IPS-NIHi7 (cell line): ENCODE measurements around the gene UGDH.
"Not testable (repeated sequence)": the region's sequence is repeated elsewhere in the genome, so short reads cannot be mapped to it uniquely, and the experiment has no call there.

ENCODE experiments used
- DNase-seq: peaks from one replicate; pipeline ENCODE4 v3.0.0; 2012; ENCODE audit warnings: mixed read lengths; ENCODE audit errors: extremely low spot score

The UGDH gene

GRCh38 chr4:39495446-39496213, 31.6 kb downstream of the UGDH start:
- no peak for DNase-seq

GRCh38 chr4:39494354-39494753, 32.9 kb downstream of the UGDH start:
- no peak for DNase-seq

GRCh38 chr4:39490322-39490721, 36.9 kb downstream of the UGDH start:
- no peak for DNase-seq

GRCh38 chr4:39486221-39486804, 40.9 kb downstream of the UGDH start:
- DNase-seq, result no peak

GRCh38 chr4:39484582-39485272, 42.5 kb downstream of the UGDH start:
- no peak for DNase-seq

- no peak for DNase-seq
Measured at GRCh38 chr4:39480902-39481695, 46.1 kb downstream of the UGDH start.

- DNase-seq, result no peak
Measured at GRCh38 chr4:39480251-39480650, 47.0 kb downstream of the UGDH start.

- no peak for DNase-seq
Measured at GRCh38 chr4:39476187-39476895, 50.9 kb downstream of the UGDH start.

GRCh38 chr4:39472396-39472795, 54.8 kb downstream of the UGDH start:
- no peak for DNase-seq

GRCh38 chr4:39470402-39470801, 56.8 kb downstream of the UGDH start:
- no peak for DNase-seq

- DNase-seq, result peak; percentile 54
Measured at GRCh38 chr4:39469429-39470077, 57.7 kb downstream of the UGDH start.

GRCh38 chr4:39467464-39467863, 59.8 kb downstream of the UGDH start:
- DNase-seq, result no peak

- DNase-seq, result no peak
Measured at GRCh38 chr4:39466747-39467146, 60.5 kb downstream of the UGDH start.

GRCh38 chr4:39464886-39465501, 62.2 kb downstream of the UGDH start:
- no peak for DNase-seq

GRCh38 chr4:39458505-39459300, 68.5 kb downstream of the UGDH start, which contains the start of the genes LIAS and RPL9:
Gene LIAS, plus strand, starts transcription at chr4:39459056. Its CDS starts 62 bp downstream, at chr4:39459118.
Gene RPL9, minus strand, starts transcription at chr4:39458922. Its CDS starts 483 bp downstream, at chr4:39458439.
- peak; percentile 98 for DNase-seq

- not testable (repeated sequence) for DNase-seq
Measured at GRCh38 chr4:39458161-39458504, 69.1 kb downstream of the UGDH start.

- no peak for DNase-seq
Measured at GRCh38 chr4:39456946-39457763, 70.1 kb downstream of the UGDH start.

GRCh38 chr4:39455486-39455885, 71.8 kb downstream of the UGDH start:
- DNase-seq, result no peak

GRCh38 chr4:39453738-39454137, 73.5 kb downstream of the UGDH start:
- no peak for DNase-seq
